Left forelimb (tissue), 1 donor: ENCODE results near the gene AP1S1.
"Not testable (repeated sequence)": the region's sequence is repeated elsewhere in the genome, so short reads cannot be mapped to it uniquely, and the experiment has no call there.

Experiments used
- DNase-seq: peaks from one replicate; pipeline ENCODE4 v3.0.0-alpha.2; 2018; ENCODE audit warnings: low spot score

AP1S1 gene

DNA sequence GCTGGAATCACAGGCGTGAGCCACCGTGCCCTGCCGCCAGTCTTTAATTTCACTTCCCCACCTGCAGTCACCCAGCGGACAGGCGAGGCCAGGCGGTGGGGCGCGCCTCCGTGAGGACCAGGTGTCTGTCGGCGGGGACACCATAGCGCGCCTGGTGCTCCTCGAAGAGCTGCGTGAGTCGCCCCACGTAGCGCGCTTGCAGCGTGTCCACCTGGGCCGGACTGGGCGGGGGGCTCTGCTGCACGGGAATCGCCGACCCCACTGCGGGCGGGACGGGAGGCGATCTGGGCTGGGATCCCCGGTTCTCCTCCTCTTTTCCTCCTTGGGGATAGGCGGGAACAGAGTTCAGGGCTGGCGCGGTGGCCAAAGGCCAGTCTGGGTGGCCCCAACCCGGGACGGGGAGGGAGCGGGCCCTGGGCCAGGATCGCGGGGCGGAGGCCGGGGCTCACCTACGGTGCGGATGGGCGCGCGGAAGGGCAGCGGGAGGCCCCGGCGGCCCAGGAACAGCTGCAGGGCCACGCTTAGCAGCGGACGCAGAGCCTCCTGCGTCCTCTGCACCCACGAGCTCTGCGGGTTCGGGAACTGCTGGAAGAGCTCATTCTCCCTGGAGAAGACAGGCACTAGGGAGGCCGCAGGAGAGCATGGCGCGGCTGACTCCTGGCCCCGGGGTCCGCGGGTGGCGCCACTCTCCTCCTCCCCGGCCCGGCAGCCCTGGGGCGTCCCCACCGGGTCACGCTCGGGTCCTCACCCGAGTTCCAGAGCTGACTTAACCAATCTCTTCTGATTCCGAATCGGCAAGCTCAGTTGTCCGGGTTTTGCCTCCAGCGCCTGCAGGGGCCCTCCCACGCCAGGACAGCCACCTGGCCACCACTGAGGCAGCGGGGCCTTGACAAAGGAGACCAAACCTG lies 47.7 kb downstream of the AP1S1 start:
- DNase-seq: no peak

GRCh38 chr7:101202603-101202918 lies 48.3 kb downstream of the AP1S1 start:
- DNase-seq: no peak

DNA sequence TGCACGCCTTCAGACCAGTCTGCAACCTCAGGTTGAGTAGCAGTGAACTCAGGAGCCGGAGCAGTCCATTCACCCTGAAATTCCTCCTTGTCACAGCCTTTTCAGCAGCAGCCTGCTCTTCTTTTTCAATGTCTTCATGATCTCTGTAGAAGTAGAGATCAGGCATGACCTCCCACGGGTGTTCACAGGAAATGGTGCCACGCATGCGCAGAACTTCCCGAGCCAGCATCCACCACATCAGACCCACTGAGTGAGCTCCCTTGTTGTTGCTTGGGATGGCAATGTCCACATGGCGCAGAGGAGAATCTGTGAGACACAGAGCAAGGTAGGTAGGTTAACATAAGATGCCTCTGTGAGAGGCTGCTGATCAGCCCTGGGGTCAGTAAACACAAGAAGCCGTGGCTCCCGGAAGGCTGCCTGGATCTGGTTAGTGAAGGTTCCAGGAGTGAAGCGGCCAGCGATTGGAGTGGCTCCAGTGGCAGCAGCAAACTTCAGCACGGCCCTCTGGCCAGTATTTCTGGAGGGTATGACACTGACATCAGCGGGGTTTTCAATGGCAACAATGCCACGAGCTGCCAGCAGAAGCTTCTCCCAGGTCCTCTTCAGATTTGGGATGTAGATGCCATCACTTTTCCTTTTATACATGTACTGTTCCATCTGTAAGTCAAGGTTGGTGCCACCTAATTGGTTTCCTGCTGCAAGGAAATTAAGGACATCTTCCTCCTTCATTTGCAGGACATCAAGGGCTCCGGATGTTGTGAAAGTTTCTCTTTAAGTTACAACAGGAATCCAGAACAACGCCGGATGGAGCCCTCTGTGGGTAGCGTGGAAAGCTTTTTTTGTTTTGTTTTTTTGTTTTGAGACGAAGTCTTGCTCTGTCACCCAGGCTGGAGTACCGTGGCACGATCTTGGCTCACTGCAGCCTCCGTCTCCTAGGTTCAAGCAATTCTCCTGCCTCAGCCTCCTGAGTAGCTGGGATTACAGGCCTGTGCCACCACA lies 49.8 kb downstream of the AP1S1 start:
- not testable (repeated sequence) for DNase-seq

- DNase-seq: no peak
Observed at GRCh38 chr7:101205901-101206664, 51.8 kb downstream of the AP1S1 start.

DNA sequence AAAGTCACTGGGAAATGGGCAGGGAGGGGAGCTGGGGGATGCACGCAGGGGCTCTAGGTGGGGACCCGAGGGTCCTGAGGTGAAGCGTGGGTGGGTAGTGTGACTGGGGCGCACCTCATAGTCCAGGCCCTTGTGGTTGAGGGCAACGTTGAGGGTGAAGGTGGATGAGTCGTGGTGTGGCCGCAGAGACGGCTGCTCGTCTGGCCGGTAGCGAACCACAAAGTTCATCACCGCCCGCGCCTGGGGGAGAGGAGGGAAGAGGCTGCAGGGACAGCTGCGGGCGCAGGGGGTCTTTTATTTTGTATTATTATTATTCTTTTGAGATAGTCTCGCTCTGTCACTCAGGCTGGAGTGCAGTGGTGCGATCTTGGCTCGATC lies 52.4 kb downstream of the AP1S1 start:
- DNase-seq: no peak

DNA sequence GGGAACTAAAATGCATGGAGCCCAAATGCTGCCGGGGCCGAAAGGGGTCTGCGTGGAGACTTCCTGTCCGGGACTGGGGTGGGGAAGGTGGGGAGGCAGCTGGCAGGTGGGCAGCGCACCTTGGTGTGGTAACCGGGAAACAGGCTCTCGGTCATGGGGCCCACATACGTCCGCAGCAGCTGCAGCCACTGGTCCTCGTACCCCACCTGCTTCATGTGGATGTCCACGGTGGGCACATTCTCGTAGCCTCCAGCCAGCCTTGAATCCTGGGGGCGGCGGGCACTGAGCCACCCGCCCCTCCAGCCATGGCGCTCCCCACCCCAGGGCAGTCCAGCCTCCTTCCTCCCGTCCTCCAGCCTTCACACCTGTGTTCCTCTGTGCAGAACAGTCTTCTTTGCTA lies 53.2 kb downstream of the AP1S1 start:
- DNase-seq: no peak

- DNase-seq: no peak
Observed at GRCh38 chr7:101208794-101209193, 54.5 kb downstream of the AP1S1 start.

DNA sequence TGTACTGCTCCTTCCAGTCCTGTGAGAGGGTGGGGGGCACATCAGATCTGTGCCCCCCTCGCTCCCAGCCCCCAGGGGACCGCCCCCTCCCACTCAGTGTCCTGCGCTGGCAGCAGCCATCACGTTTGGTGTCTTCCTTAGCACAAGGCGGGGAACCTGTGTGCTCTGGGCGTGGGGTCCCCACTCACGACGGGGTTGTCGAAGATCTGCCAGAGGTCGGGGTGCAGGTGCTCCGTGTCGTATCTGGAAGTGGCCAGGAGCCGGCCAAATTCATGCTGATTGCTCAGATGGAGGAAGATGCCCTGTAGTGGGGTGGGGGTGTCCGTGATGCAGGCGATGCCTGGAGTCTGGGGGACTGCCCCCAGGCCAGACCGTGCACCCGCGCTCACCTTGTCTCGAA lies 55.9 kb downstream of the AP1S1 start:
- DNase-seq: no peak
